ENCODE results near the gene ABCG4.

Gene ABCG4

GRCh38 chr11:119205080-119205479 lies 56.2 kb downstream of the ABCG4 start:
- peak in 6 of 51 donors; percentile 4 to 20 (median 6) for DNase-seq

GRCh38 chr11:119205574-119206510 lies 57.0 kb downstream of the ABCG4 start, which contains the start of gene CBL:
Gene CBL (plus strand): TSS chr11:119206339. CDS start chr11:119206418, 79 bp downstream.
- DNase-seq = peak; percentile 62 to 96 (median 90)

GRCh38 chr11:119206511-119207414 lies 57.9 kb downstream of the ABCG4 start:
- peak in 19 of 51 donors; percentile 22 to 76 (median 54) for DNase-seq

GRCh38 chr11:119207415-119207960 lies 58.6 kb downstream of the ABCG4 start:
- no peak for DNase-seq

- no peak for DNase-seq
Measured at GRCh38 chr11:119209186-119209585, 60.3 kb downstream of the ABCG4 start.

GRCh38 chr11:119210050-119210449 lies 61.2 kb downstream of the ABCG4 start:
- DNase-seq = no peak
